CD4-positive, alpha-beta T cell treated with Interleukin-15 for 4 hours (primary cell): ENCODE measurements around the gene MFSD6.
"Not testable (repeated sequence)": the region's sequence is repeated elsewhere in the genome, so short reads cannot be mapped to it uniquely, and the experiment has no call there.

Source experiments
- DNase-seq: peaks from one replicate; pipeline ENCODE4 v3.0.0-alpha.2; 2020; ENCODE audit warnings: low spot score

Gene MFSD6

GRCh38 chr2:190501702-190502407, 93.7 kb downstream of the MFSD6 start:
- DNase-seq, result no peak

- no peak for DNase-seq
Measured at GRCh38 chr2:190503088-190503487, 94.9 kb downstream of the MFSD6 start.

- no peak for DNase-seq
Measured at GRCh38 chr2:190504912-190505311, 96.8 kb downstream of the MFSD6 start.

GRCh38 chr2:190505696-190506095, 97.5 kb downstream of the MFSD6 start:
- DNase-seq, result no peak

GRCh38 chr2:190506666-190507065, 98.5 kb downstream of the MFSD6 start:
- DNase-seq, result no peak

- no peak for DNase-seq
Measured at GRCh38 chr2:190507135-190507534, 99.0 kb downstream of the MFSD6 start.

- not testable (repeated sequence) for DNase-seq
Measured at GRCh38 chr2:190509895-190510294, 101.7 kb downstream of the MFSD6 start.

GRCh38 chr2:190511104-190511503, 102.9 kb downstream of the MFSD6 start:
- no peak for DNase-seq

- no peak for DNase-seq
Measured at GRCh38 chr2:190512539-190513095, 104.5 kb downstream of the MFSD6 start.

GRCh38 chr2:190513877-190514276, 105.7 kb downstream of the MFSD6 start:
- no peak for DNase-seq

- DNase-seq, result no peak
Measured at GRCh38 chr2:190514676-190515075, 106.5 kb downstream of the MFSD6 start.

- peak; percentile 39 for DNase-seq
Measured at GRCh38 chr2:190515687-190516086, 107.5 kb downstream of the MFSD6 start.

- DNase-seq, result no peak
Measured at GRCh38 chr2:190517468-190517867, 109.3 kb downstream of the MFSD6 start.

- DNase-seq, result peak; percentile 25
Measured at GRCh38 chr2:190519975-190520767, 112.0 kb downstream of the MFSD6 start.

- DNase-seq, result no peak
Measured at GRCh38 chr2:190524928-190525327, 116.8 kb downstream of the MFSD6 start.

- no peak for DNase-seq
Measured at GRCh38 chr2:190526105-190526750, 118.1 kb downstream of the MFSD6 start.

GRCh38 chr2:190527214-190527613, 119.1 kb downstream of the MFSD6 start:
- DNase-seq, result no peak

- DNase-seq, result no peak
Measured at GRCh38 chr2:190527918-190528317, 119.8 kb downstream of the MFSD6 start.

- no peak for DNase-seq
Measured at GRCh38 chr2:190528521-190529001, 120.4 kb downstream of the MFSD6 start.

GRCh38 chr2:190529486-190530247, 121.5 kb downstream of the MFSD6 start:
- DNase-seq, result no peak

GRCh38 chr2:190530248-190530900, 122.2 kb downstream of the MFSD6 start:
- no peak for DNase-seq
